ENCODE results near the gene HOMER3.

- no peak for TF ChIP-seq CTCF (IDR thresholded peaks at IDR 0.05)
- no peak for TF ChIP-seq POLR2AphosphoS5 (IDR thresholded peaks at IDR 0.05; ENCODE audit: low read depth, low read length)
- TF ChIP-seq TCF7L2 (IDR thresholded peaks at IDR 0.05; ENCODE audit: low read depth, low read length), result no peak
- TF ChIP-seq REST (IDR thresholded peaks at IDR 0.05; ENCODE audit: insufficient read depth in 1 of 2, low read depth in 2 of 2, low read length in 1 of 2), result no peak
- no peak for TF ChIP-seq SIN3A (IDR thresholded peaks at IDR 0.05; ENCODE audit: borderline replicate concordance, insufficient read depth, low read depth, low read length)
Measured at GRCh38 chr19:18908917-18909619, 31.9 kb downstream of the HOMER3 start.

Data from Panc1 (cell line).